CD4-positive, alpha-beta memory T cell (primary cell): ENCODE measurements around the gene ABHD2. TPM values are rescaled to one million over a fixed set of nuclear protein-coding genes. Genes with fewer than 3 reads are reported as not detected.
A peak's percentile ranks its signal among the peaks of the same experiment; 100 is the strongest.
"Not testable (repeated sequence)": the region's sequence is repeated elsewhere in the genome, so short reads cannot be mapped to it uniquely, and the experiment has no call there.

ENCODE experiments used
- CTCF ChIA-PET: fragments of 350-600 bp; sonication (Branson Sonifier 250); formaldehyde crosslinking; loops from one replicate; lab custom pipeline; 2021; ENCODE audit warnings: inconsistent platforms; ENCODE audit not compliant: partially characterized antibody; lab: Charles Lee
- POLR2A ChIA-PET: fragments of 350-600 bp; sonication (Branson Sonifier 250); formaldehyde crosslinking; loops from one replicate; lab custom pipeline; 2021; ENCODE audit not compliant: partially characterized antibody; lab: Charles Lee
- DNase-seq, 5 donors: peaks; one replicate each; pipeline versions ENCODE4 v3.0.0 to v3.0.0-alpha.2; 2020 to 2022; ENCODE audit warnings: mixed read lengths in 1 of 5
- H3K27ac ChIP-seq: one replicate; pipeline ENCODE4 v1.7.0; 2013; ENCODE audit warnings: low read depth, low read length
- H3K27me3 ChIP-seq: 2 replicates; pipeline ENCODE4 v1.7.0; 2013; ENCODE audit warnings: mild to moderate bottlenecking, low read length, moderate library complexity; ENCODE audit not compliant: insufficient read depth
- H3K36me3 ChIP-seq: 2 replicates; pipeline ENCODE4 v1.7.0; 2013; ENCODE audit warnings: mild to moderate bottlenecking, low read length, moderate library complexity; ENCODE audit not compliant: insufficient read depth
- H3K4me1 ChIP-seq: 2 replicates; pipeline ENCODE4 v1.7.0; 2013; ENCODE audit warnings: mild to moderate bottlenecking, low read length, moderate library complexity; ENCODE audit not compliant: insufficient read depth
- H3K4me3 ChIP-seq, 2 donors: one replicate each; pipeline ENCODE4 v1.7.0; 2013; ENCODE audit warnings: low read length in 2 of 2, mild to moderate bottlenecking in 1 of 2
- H3K9me3 ChIP-seq, 2 donors: one replicate each; pipeline ENCODE4 v1.7.0; 2013; ENCODE audit warnings: low read length in 2 of 2, control low read depth in 1 of 2; ENCODE audit not compliant: control insufficient read depth in 1 of 2
- H3K27ac Mint-ChIP-seq, 7 donors: one replicate each; pipeline ENCODE4 v1.8.0; 2020 to 2021; ENCODE audit warnings: mixed read lengths in 7 of 7, mild to moderate bottlenecking in 6 of 7, inconsistent platforms in 3 of 7, moderate library complexity in 3 of 7
- H3K27me3 Mint-ChIP-seq, 2 donors: one replicate each; pipeline ENCODE4 v1.8.0; 2020 to 2021; ENCODE audit warnings: mixed read lengths in 2 of 2
- H3K36me3 Mint-ChIP-seq, 2 donors: one replicate each; pipeline ENCODE4 v1.8.0; 2020 to 2021; ENCODE audit warnings: mixed read lengths in 2 of 2, inconsistent platforms in 1 of 2, mild to moderate bottlenecking in 1 of 2
- H3K4me1 Mint-ChIP-seq, 4 donors: one replicate each; pipeline ENCODE4 v1.8.0; 2020 to 2021; ENCODE audit warnings: mixed read lengths in 4 of 4, mild to moderate bottlenecking in 1 of 4
- H3K4me3 Mint-ChIP-seq, 8 donors: one replicate each; pipeline ENCODE4 v1.8.0; 2020 to 2021; ENCODE audit warnings: mixed read lengths in 8 of 8, mild to moderate bottlenecking in 7 of 8, moderate library complexity in 6 of 8, inconsistent platforms in 3 of 8
- H3K9me3 Mint-ChIP-seq, 8 donors: one replicate each; pipeline ENCODE4 v1.8.0; 2020 to 2021; ENCODE audit warnings: mixed read lengths in 8 of 8, mild to moderate bottlenecking in 5 of 8, inconsistent platforms in 3 of 8, moderate library complexity in 1 of 8
- intact Hi-C: fragments of 100-400 bp; cut with micrococcal nuclease; formaldehyde crosslinking; loops from one replicate; pipeline ENCODE4 v1.15.1; 2023
- polyA plus RNA-seq, 2 donors: library from polyadenylated mRNA; unstranded; fragments of 300-500 nt; fragmentation: Illumina TruSeq; gene quantifications; one replicate each; pipeline ENCODE4 v1.2.3, GENCODE V29; 2021
- total RNA-seq, 2 experiments: library from RNA; stranded (reverse); gene quantifications; one replicate each; pipeline ENCODE4 v1.2.3, GENCODE V29; 2021

The ABHD2 gene
- total and polyA plus RNA-seq, 4 experiments from 2014 or later: 12.7 to 68.9 (median 46.6) TPM

GRCh38 chr15:89129816-89130134, 41.5 kb downstream of the ABHD2 start:
- H3K27ac ChIP-seq: no peak overlapping the region
- H3K9me3 ChIP-seq: no peaks in the 10 kb centered on the region
- no peak overlapping the region for H3K4me3 Mint-ChIP-seq
- H3K36me3 Mint-ChIP-seq: peaks cover 15 to 31% of the 10 kb centered on the region in 2 donors
- peaks cover 24% of the 10 kb centered on the region for H3K4me1 ChIP-seq
- H3K27ac Mint-ChIP-seq: no peak overlapping the region
- POLR2A ChIA-PET: interaction anchor here (1.0 to 3.0 kb wide), 4 partner anchors 39 to 225 kb away, joined by 3 to 16 read pairs (median 8); partner anchors contain the start of gene ABHD2
- no peak overlapping the region for H3K4me3 ChIP-seq
- peaks cover 13 to 33% (median 18%) of the 10 kb centered on the region in 4 donors for H3K4me1 Mint-ChIP-seq
- no peaks in the 10 kb centered on the region for H3K27me3 Mint-ChIP-seq
- no peaks in the 10 kb centered on the region for H3K36me3 ChIP-seq
- DNase-seq: no peak
- intact Hi-C loops: loop anchor here (1.0 to 2.0 kb wide), 4 partner anchors 38 to 235 kb away; no protein-coding TSS in a partner anchor
- no peaks in the 10 kb centered on the region for H3K27me3 ChIP-seq
- no peaks in the 10 kb centered on the region for H3K9me3 Mint-ChIP-seq
- CTCF ChIA-PET: interaction anchor here (0.6 to 8.8 kb wide), 32 partner anchors 9 to 663 kb away, joined by 3 to 262 read pairs (median 7); partner anchors contain the start of genes ABHD2 and MRPL46

GRCh38 chr15:89130201-89130600, 41.9 kb downstream of the ABHD2 start:
- Histone ChIP-seq H3K27ac (no peak overlapping the region), H3K4me3 (no peak overlapping the region), H3K9me3 (no peaks in the 10 kb centered on the region), H3K27me3 (no peaks in the 10 kb centered on the region), H3K36me3 (no peaks in the 10 kb centered on the region), H3K4me1 (peaks cover 24% of the 10 kb centered on the region)
- CTCF ChIA-PET: interaction anchor here (0.6 to 8.8 kb wide), 30 partner anchors 9 to 663 kb away, joined by 3 to 262 read pairs (median 8); partner anchors contain the start of genes ABHD2 and MRPL46
- Mint-ChIP-seq H3K4me3 (no peak overlapping the region), H3K9me3 (no peaks in the 10 kb centered on the region), H3K27ac (peak overlapping the region in 3 of 7 donors; percentile 32 to 69 (median 39)), H3K27me3 (no peaks in the 10 kb centered on the region), H3K36me3 (peaks cover 15 to 30% of the 10 kb centered on the region in 2 donors), H3K4me1 (peaks cover 13 to 33% (median 18%) of the 10 kb centered on the region in 4 donors)
- no peak for DNase-seq
- POLR2A ChIA-PET: interaction anchor here (1.0 to 3.0 kb wide), 4 partner anchors 40 to 226 kb away, joined by 3 to 16 read pairs (median 8); partner anchors contain the start of gene ABHD2
- intact Hi-C loops: no loop called here

GRCh38 chr15:89131731-89132130, 43.5 kb downstream of the ABHD2 start:
- Mint-ChIP-seq H3K9me3 (no peaks in the 10 kb centered on the region), H3K36me3 (peaks cover 18 to 27% of the 10 kb centered on the region in 2 donors), H3K27ac (no peak overlapping the region), H3K27me3 (no peaks in the 10 kb centered on the region), H3K4me1 (peaks cover 23 to 40% (median 28%) of the 10 kb centered on the region in 4 donors), H3K4me3 (no peak overlapping the region)
- Histone ChIP-seq H3K4me1 (peaks cover 24% of the 10 kb centered on the region), H3K27ac (no peak overlapping the region), H3K4me3 (no peak overlapping the region), H3K9me3 (no peaks in the 10 kb centered on the region), H3K36me3 (no peaks in the 10 kb centered on the region), H3K27me3 (no peaks in the 10 kb centered on the region)
- no peak for DNase-seq
- POLR2A ChIA-PET: no interaction called here
- intact Hi-C loops: no loop called here
- CTCF ChIA-PET: interaction anchor here (0.6 to 8.8 kb wide), 10 partner anchors 11 to 235 kb away, joined by 3 to 262 read pairs (median 4); partner anchors contain the start of gene ABHD2

GRCh38 chr15:89132611-89133507, 44.6 kb downstream of the ABHD2 start:
- ChIA-PET POLR2A (interaction anchor here (0.8 kb wide), 1 partner anchor 75 kb away, joined by 3 read pairs; no protein-coding TSS in a partner anchor), CTCF (interaction anchor here (0.8 to 8.8 kb wide), 13 partner anchors 11 to 236 kb away, joined by 3 to 262 read pairs (median 3); no protein-coding TSS in a partner anchor)
- Histone ChIP-seq H3K36me3 (no peaks in the 10 kb centered on the region), H3K27me3 (no peaks in the 10 kb centered on the region), H3K27ac (no peak overlapping the region), H3K4me3 (no peak overlapping the region), H3K4me1 (peaks cover 24% of the 10 kb centered on the region), H3K9me3 (no peaks in the 10 kb centered on the region)
- Mint-ChIP-seq H3K4me3 (no peak overlapping the region), H3K27ac (peak overlapping the region in 3 of 7 donors; percentile 15 to 63 (median 24)), H3K4me1 (peaks cover 26 to 43% (median 34%) of the 10 kb centered on the region in 4 donors), H3K9me3 (no peaks in the 10 kb centered on the region), H3K27me3 (no peaks in the 10 kb centered on the region), H3K36me3 (peaks cover 18 to 34% of the 10 kb centered on the region in 2 donors)
- no peak for DNase-seq
- intact Hi-C loops: no loop called here

- H3K36me3 ChIP-seq, H3K27ac ChIP-seq, H3K27me3 ChIP-seq, H3K27me3 Mint-ChIP-seq, POLR2A ChIA-PET, DNase-seq, CTCF ChIA-PET, H3K4me1 ChIP-seq, H3K9me3 Mint-ChIP-seq, H3K9me3 ChIP-seq, H3K4me3 ChIP-seq, intact Hi-C loops: not testable (repeated sequence)
- H3K4me3 Mint-ChIP-seq: peak overlapping the region in 1 of 8 donors; percentile 52
- peaks cover 25 to 40% (median 34%) of the 10 kb centered on the region in 4 donors for H3K4me1 Mint-ChIP-seq
- peaks cover 33 to 42% of the 10 kb centered on the region in 2 donors for H3K36me3 Mint-ChIP-seq
- peak overlapping the region in 2 of 7 donors; percentile 5 to 28 for H3K27ac Mint-ChIP-seq
Measured at GRCh38 chr15:89135387-89136077, 47.3 kb downstream of the ABHD2 start.

GRCh38 chr15:89136078-89136806, 48.0 kb downstream of the ABHD2 start:
- Mint-ChIP-seq H3K27me3 (no peaks in the 10 kb centered on the region), H3K4me3 (no peak overlapping the region), H3K9me3 (no peaks in the 10 kb centered on the region), H3K4me1 (peaks cover 23 to 38% (median 33%) of the 10 kb centered on the region in 4 donors), H3K27ac (peak overlapping the region in 2 of 7 donors; percentile 16 to 53), H3K36me3 (peaks cover 28 to 39% of the 10 kb centered on the region in 2 donors)
- Histone ChIP-seq H3K36me3 (no peaks in the 10 kb centered on the region), H3K4me1 (peaks cover 9% of the 10 kb centered on the region), H3K9me3 (no peaks in the 10 kb centered on the region), H3K4me3 (no peak overlapping the region), H3K27me3 (no peaks in the 10 kb centered on the region), H3K27ac (no peak overlapping the region)
- POLR2A ChIA-PET: no interaction called here
- no peak for DNase-seq
- CTCF ChIA-PET: interaction anchor here (1.1 kb wide), 1 partner anchor 9 kb away, joined by 3 read pairs; no protein-coding TSS in a partner anchor
- intact Hi-C loops: no loop called here
